GM10266 (cell line): ENCODE data around the gene PTBP1.
A peak's percentile ranks its signal among the peaks of the same experiment; 100 is the strongest.

ENCODE experiments used
- DNase-seq: peaks from one replicate; pipeline ENCODE4 v3.0.0; 2012; ENCODE audit errors: extremely low spot score
- CTCF ChIP-seq: IDR thresholded peaks from 2 replicates; pipeline ENCODE4 v1.5.1; 2012; ENCODE audit warnings: mild to moderate bottlenecking, low read depth; ENCODE audit not compliant: control insufficient read depth, insufficient read depth; ENCODE audit errors: missing control alignments

PTBP1 gene

GRCh38 chr19:754530-754929 lies 42.7 kb upstream of the PTBP1 start:
- DNase-seq, result no peak
- no peak for TF ChIP-seq CTCF

GRCh38 chr19:755063-755462 lies 42.2 kb upstream of the PTBP1 start:
- no peak for TF ChIP-seq CTCF
- DNase-seq, result no peak

DNA sequence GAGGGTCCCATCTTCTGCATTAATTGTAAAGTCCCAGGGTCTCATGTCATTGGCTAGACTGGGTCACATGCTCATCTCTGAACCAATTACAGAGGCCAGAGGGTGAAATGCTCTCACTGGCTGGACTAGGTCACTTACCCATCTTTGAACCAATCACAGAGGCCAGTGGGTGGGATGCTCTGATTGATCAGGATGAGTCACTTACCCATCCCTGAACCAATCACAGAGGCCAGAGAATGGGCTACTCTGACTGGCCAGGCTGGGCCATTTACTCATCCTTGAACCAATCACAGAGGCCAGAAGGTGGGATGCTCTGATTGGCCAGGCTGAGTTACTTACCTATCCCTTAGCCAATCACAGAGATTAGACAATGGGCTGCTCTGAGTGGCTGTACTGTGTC lies 41.0 kb upstream of the PTBP1 start:
- no peak for DNase-seq

GRCh38 chr19:756821-757688 lies 40.2 kb upstream of the PTBP1 start:
- TF ChIP-seq CTCF, result no peak
- DNase-seq, result no peak

More for the DNA sequence above, 41.0 kb upstream of the PTBP1 start:
- no peak for TF ChIP-seq CTCF

- no peak for TF ChIP-seq CTCF
- peak; percentile 12 for DNase-seq
These were observed 39.2 kb upstream of the PTBP1 start for GRCh38 chr19:757811-758668.

DNA sequence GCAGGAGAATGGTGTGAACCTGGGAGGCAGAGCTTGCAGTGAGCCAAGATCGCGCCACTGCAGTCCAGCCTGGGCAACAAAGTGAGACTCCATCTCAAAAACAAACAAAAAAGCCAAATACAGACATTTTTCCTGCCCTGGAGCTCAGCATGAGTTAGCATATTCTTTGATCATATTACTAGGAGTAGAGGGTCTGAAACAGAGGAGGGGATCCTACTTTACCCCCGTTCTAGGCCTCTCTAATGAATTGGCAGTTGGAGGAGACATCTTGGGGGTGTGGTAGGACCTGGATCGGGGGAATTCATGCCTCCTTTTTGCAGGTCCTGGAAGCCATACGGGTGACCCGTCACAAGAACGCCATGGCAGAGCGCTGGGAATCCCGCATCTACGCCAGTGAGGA lies 34.1 kb upstream of the PTBP1 start:
- DNase-seq, result no peak

More for the DNA sequence above, 34.1 kb upstream of the PTBP1 start:
- no peak for TF ChIP-seq CTCF
